ENCODE data around the gene ITPR2.

The ITPR2 gene

DNA sequence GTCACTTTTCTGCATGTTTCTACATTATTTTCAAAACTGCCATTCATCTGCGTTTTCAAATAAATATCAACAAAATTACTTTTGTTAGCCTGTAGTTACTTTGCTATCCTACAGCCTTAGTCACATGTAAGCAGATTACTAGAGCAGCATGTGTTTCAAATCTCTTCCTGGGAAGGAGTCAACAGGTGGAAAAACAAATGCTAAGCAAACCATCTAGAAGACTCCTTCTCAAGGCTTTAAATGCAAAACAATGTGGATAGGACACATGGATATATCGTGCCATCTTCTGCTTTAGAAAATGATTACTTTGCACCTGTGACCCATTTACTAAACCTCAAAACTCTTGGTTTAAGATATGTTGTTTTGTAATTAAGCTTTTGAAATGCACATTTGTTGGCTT lies 528.7 kb downstream of the ITPR2 start:
- H3K36me3 Mint-ChIP-seq = peaks cover 5% of the 10 kb centered on the region
- no peak overlapping the region for H3K27ac Mint-ChIP-seq
- H3K4me3 Mint-ChIP-seq = no peak overlapping the region
- H3K4me1 Mint-ChIP-seq = peaks cover 9% of the 10 kb centered on the region
- no peak for ATAC-seq (ENCODE audit: low read depth)
- H3K9me3 Mint-ChIP-seq = no peaks in the 10 kb centered on the region
- DNase-seq (ENCODE audit: low spot score in 2 of 2) = no peak
- H3K27me3 Mint-ChIP-seq = no peaks in the 10 kb centered on the region

DNA sequence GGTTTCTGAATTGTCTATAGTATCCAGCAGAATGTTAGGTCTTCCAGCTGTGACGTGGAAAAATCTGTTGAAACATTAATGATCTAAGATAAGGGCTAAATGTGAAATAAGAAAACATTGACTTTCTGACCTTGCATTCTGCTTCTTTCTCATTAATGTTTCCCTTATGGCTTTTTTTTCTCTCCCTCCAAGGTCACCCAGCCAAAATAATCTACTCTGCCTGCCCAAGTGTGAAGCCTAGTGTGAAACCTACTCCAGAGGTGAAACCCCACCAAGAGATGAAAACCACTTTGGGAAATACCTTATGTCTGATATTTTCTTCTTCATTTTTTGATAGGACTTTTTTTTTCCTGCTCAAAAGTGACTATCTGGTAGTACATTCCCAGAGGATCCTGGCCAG lies 529.6 kb downstream of the ITPR2 start:
- no peak for DNase-seq (ENCODE audit: low spot score in 2 of 2)
- H3K27me3 Mint-ChIP-seq = no peaks in the 10 kb centered on the region
- H3K4me1 Mint-ChIP-seq = peaks cover 13% of the 10 kb centered on the region
- H3K9me3 Mint-ChIP-seq = no peaks in the 10 kb centered on the region
- H3K27ac Mint-ChIP-seq = no peak overlapping the region
- no peak overlapping the region for H3K4me3 Mint-ChIP-seq
- peaks cover 5% of the 10 kb centered on the region for H3K36me3 Mint-ChIP-seq
- no peak for ATAC-seq (ENCODE audit: low read depth)

DNA sequence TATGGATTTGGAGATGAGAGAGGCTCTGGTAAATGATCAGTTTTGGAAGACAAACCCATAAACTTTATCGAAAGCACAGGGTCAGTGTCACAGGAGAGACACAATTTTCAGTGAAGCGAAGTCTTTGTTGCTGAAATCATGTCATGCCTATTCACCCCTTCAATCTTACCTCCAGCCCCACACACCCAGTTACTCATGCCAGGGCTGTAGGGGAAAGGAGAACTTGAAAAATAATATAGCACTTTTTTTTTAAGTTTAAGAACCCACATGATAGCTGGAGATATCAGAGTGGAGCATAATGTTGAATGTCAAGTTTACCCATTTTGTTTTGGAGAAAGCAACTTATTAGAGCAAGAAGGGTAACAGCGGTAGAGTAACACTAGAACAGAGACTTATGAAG lies 530.2 kb downstream of the ITPR2 start:
- ATAC-seq (ENCODE audit: low read depth) (no peak), DNase-seq (ENCODE audit: low spot score in 2 of 2) (no peak)
- Mint-ChIP-seq H3K27me3 (no peaks in the 10 kb centered on the region), H3K9me3 (no peaks in the 10 kb centered on the region), H3K4me1 (peaks cover 13% of the 10 kb centered on the region), H3K36me3 (peaks cover 5% of the 10 kb centered on the region), H3K4me3 (no peak overlapping the region), H3K27ac (no peak overlapping the region)

DNA sequence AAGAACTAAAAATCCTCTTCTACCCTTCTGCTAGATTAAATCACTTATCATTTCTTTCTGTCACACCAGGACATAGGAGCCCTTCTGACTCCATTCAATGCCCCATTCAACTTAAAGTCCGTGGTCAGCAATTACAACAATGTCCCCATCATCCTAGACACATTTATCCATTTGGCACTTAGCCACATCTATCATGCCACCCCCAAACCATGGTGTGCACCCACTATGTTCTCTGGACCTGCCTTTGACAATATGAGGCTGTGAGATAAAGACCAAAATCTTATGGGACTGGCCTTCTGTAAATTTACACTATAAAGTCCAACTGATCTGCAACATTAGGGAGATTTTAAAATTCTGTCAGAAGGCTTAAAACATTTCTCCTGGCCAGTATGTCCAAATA lies 533.2 kb downstream of the ITPR2 start:
- Mint-ChIP-seq H3K27me3 (no peaks in the 10 kb centered on the region), H3K4me1 (peaks cover 17% of the 10 kb centered on the region), H3K27ac (peak overlapping the region; percentile 81), H3K4me3 (peak overlapping the region; percentile 31), H3K36me3 (peaks cover 2% of the 10 kb centered on the region), H3K9me3 (no peaks in the 10 kb centered on the region)
- DNase-seq (ENCODE audit: low spot score in 2 of 2) = no peak
- ATAC-seq (ENCODE audit: low read depth) = no peak

DNA sequence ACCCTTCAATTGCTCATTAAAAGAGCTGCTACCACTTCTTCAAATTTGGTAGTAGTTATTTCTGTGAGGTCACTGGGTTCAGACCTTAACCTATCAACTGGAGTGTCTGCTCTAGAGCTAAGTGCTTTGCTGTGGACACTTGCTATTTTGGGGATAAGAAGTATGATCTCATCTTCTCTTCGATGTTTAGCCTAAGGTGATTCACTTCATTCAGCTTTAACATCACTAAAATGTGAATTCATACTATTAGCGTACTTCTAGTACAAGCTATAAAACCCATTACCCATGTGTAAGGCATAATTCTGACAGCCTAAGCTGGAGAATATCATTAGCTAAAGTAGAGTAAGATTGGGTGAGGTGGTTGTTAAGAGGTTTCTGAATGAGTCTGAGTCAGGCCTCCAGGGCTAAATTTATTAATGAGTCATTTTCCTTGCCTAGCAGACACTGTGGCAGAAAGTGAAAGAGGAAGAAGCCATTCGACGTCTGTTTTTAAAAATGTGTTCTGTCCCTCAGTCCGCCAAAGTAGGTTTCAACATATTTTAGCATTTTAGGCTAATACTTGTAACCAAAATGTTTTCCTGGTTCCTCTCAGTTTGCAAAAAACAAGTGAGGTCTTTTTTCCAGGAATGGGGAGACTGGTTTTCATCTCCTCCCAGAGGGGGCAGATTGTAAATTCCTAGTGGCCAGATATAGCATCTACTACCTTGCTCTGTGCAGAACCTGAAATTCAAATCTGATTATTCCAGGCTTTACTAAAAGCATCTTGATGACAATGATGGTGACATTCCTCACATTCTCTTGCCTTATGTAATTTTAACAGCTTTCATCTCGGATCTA lies 534.0 kb downstream of the ITPR2 start:
- Mint-ChIP-seq H3K27me3 (no peaks in the 10 kb centered on the region), H3K36me3 (peaks cover 2% of the 10 kb centered on the region), H3K4me1 (peaks cover 17% of the 10 kb centered on the region), H3K9me3 (no peaks in the 10 kb centered on the region), H3K4me3 (peak overlapping the region; percentile 35), H3K27ac (peak overlapping the region; percentile 81)
- DNase-seq (ENCODE audit: low spot score in 2 of 2) (peak in 1 of 2 donors; percentile 33), ATAC-seq (ENCODE audit: low read depth) (peak; percentile 96)

DNA sequence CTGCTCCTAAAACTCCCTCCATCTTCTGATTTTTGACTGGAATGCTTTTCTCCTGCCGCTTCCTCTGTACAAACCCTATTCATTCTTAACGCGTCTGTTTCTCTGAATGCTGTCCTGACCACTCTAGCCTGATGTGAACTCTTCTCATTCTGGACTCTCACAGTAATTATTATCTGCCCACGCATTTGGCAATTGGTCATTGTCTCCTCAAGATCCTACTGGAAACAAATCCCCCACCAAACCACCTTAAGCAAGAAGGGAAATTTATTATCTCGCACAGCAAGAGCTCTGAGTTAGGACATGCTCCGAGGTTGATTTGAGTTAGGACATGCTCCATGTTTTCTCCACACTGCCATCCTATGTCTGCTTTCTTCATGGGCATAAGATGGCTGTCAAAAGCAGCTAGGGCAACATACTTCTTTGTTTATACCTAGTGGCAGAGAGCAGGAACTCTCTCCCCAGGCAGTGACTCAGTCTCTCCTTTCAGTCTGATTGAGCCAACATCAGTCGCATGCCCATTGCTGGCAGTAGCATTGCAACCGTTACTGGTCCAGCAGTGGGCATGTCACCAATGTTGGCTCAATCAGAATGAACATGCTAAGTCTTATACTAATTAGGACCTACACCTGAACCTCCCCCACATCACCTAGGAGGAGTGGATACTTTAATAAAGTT lies 535.5 kb downstream of the ITPR2 start:
- H3K27me3 Mint-ChIP-seq = no peaks in the 10 kb centered on the region
- peaks cover 2% of the 10 kb centered on the region for H3K36me3 Mint-ChIP-seq
- H3K4me1 Mint-ChIP-seq = peaks cover 23% of the 10 kb centered on the region
- ATAC-seq (ENCODE audit: low read depth) (no peak), DNase-seq (ENCODE audit: low spot score in 2 of 2) (no peak)
- H3K27ac Mint-ChIP-seq = no peak overlapping the region
- no peaks in the 10 kb centered on the region for H3K9me3 Mint-ChIP-seq
- no peak overlapping the region for H3K4me3 Mint-ChIP-seq

DNA sequence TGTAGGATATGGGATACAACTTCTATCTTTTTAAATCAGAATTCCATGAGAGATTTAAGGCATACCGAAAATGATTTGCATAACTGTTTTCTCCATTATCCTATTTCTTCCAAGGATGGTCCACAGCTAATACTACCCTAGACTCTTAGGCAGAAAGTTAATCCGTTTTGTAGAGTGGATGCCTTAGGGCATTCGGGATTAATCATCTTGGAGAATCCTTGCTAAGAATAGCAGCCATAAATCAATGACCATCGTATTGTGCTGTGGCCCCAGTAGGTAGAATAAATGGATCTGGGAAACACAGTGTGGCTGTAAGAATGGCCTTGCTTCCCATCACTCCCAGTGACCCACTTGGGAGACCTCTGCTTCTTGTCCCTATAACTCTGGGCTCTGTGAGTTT lies 538.0 kb downstream of the ITPR2 start:
- Mint-ChIP-seq H3K4me3 (no peak overlapping the region), H3K36me3 (peaks cover 2% of the 10 kb centered on the region), H3K27me3 (no peaks in the 10 kb centered on the region), H3K9me3 (no peaks in the 10 kb centered on the region), H3K27ac (no peak overlapping the region), H3K4me1 (peaks cover 25% of the 10 kb centered on the region)
- ATAC-seq (ENCODE audit: low read depth) (no peak), DNase-seq (ENCODE audit: low spot score in 2 of 2) (no peak)

DNA sequence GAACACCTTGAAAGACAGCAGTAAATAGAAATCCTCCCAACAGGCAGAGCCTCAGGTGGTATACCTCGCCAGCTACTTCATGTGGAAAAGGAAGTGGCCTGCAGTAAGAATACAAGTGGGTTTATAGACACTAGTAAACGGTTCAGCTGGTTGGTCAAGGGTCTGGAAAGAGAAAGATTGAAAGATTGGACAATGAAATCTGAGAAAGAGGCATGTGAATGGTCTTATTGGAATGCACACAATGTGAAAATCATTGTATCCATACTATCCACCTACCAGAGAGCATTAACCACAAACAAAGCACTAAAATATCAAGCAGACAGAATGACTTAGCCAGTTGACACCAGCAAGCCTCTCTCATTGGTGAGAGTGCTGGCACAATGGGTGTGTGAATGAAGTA lies 539.4 kb downstream of the ITPR2 start:
- Mint-ChIP-seq H3K4me3 (no peak overlapping the region), H3K27me3 (no peaks in the 10 kb centered on the region), H3K36me3 (peaks cover 2% of the 10 kb centered on the region), H3K4me1 (peaks cover 16% of the 10 kb centered on the region), H3K27ac (no peak overlapping the region), H3K9me3 (no peaks in the 10 kb centered on the region)
- DNase-seq (ENCODE audit: low spot score in 2 of 2) (no peak), ATAC-seq (ENCODE audit: low read depth) (no peak)

DNA sequence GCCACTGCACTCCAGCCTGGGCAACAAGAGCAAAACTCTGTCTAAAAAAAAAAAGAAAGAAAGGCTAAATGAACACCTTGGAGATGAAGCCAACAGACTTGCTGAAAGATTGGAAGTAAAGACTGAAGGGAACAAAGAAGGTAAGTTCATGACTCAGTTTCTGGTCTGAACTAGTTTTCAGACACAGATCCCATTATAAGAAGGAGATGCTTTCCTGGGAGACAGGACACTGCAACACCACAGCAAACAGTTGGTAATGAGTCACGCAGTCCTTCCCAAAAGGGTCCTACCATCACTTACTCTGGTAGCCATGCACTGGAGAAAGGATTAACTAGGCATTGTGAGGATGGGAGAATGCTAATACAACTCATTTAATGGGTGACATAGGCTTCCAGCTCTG lies 540.4 kb downstream of the ITPR2 start:
- H3K4me1 Mint-ChIP-seq = peaks cover 16% of the 10 kb centered on the region
- no peak overlapping the region for H3K27ac Mint-ChIP-seq
- DNase-seq (ENCODE audit: low spot score in 2 of 2) = no peak
- no peak overlapping the region for H3K4me3 Mint-ChIP-seq
- H3K36me3 Mint-ChIP-seq = peaks cover 2% of the 10 kb centered on the region
- H3K9me3 Mint-ChIP-seq = no peaks in the 10 kb centered on the region
- no peaks in the 10 kb centered on the region for H3K27me3 Mint-ChIP-seq
- no peak for ATAC-seq (ENCODE audit: low read depth)

DNA sequence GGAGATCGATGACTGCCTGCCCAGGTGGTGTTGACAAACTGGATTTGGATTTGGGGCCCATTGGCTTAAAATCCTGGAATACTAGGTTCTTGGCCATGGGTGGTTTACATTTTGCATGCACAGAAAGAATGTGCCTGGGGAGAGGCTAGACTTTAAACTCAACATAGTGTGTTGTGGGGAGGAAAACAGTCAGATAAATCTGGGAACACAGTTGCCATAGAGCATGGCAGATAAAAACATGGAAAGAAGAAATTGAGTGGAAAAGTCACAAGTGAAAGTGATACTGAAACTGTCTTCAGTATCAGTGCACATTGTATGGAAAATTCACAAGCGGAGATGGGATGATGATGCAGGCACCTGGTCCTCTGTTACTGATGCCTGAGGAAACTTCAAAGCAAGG lies 542.4 kb downstream of the ITPR2 start:
- no peak overlapping the region for H3K4me3 Mint-ChIP-seq
- no peak for ATAC-seq (ENCODE audit: low read depth)

DNA sequence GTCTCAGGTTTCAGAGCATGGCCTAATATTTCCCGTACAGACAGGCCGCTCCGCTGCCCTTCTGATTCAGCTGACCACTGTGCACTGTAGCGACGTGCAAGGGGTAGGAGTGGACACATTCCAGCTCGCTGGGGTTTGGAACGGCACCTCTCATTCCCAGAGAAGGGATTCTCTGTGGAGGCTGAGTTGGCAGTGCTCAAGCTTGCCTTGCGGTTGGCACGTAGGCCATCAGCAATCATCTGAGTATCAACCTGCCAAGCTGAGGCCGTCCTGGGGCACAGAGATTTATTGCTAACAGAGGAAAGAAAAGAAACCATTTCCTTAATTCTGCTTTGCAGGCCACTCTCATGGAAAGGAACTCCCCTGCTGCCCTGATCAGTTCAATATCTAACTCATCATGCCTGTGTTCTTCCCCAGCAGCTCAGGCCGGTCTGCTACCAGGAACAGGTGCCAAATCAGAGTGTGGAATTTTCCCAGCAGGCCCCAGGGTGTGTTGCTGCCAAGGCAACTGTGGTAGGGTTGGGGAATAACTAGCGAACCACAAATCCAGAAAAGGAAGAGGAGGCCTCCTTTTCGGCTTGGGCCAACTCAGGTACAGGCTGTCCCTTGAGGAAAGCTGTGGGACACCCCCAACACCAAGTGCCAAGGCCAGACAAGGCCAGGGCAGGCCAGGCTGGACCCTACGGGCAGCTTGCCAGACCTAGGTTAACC lies 545.2 kb downstream of the ITPR2 start:
- peaks cover 12% of the 10 kb centered on the region for H3K4me1 Mint-ChIP-seq
- no peak for DNase-seq (ENCODE audit: low spot score in 2 of 2)
- H3K9me3 Mint-ChIP-seq = no peaks in the 10 kb centered on the region
- no peak for ATAC-seq (ENCODE audit: low read depth)
- H3K27me3 Mint-ChIP-seq = no peaks in the 10 kb centered on the region
- peaks cover 4% of the 10 kb centered on the region for H3K36me3 Mint-ChIP-seq
- no peak overlapping the region for H3K4me3 Mint-ChIP-seq
- no peak overlapping the region for H3K27ac Mint-ChIP-seq

More for the DNA sequence above, 542.4 kb downstream of the ITPR2 start:
- H3K27ac Mint-ChIP-seq = no peak overlapping the region
- peaks cover 3% of the 10 kb centered on the region for H3K36me3 Mint-ChIP-seq
- no peaks in the 10 kb centered on the region for H3K27me3 Mint-ChIP-seq
- peaks cover 11% of the 10 kb centered on the region for H3K4me1 Mint-ChIP-seq
- H3K9me3 Mint-ChIP-seq = no peaks in the 10 kb centered on the region
- no peak for DNase-seq (ENCODE audit: low spot score in 2 of 2)

Data from memory B cell (primary cell).